SK-N-SH treated with all-trans-retinoic acid at 6 μM for 48 hours (cell line): ENCODE measurements around the gene MAP7.

ENCODE experiments used
- ATAC-seq: fragments of 200-7000 bp; cut with Tn5 transposase; 3 replicates; pipeline ENCODE4 v1.9.1; 2020; ENCODE audit warnings: mild to moderate bottlenecking, moderate library complexity
- ARNTL ChIP-seq: fragments of 450-650 bp; formaldehyde crosslinking; IDR thresholded peaks from 2 replicates; pipeline ENCODE4 v1.5.0; 2020; ENCODE audit warnings: low read depth, mild to moderate bottlenecking, moderate library complexity, borderline replicate concordance
- BACH2 ChIP-seq: fragments of 250-450 bp; sonication (Bioruptor Pico); IDR thresholded peaks from 2 replicates; pipeline ENCODE4 v1.9.0; 2021; ENCODE audit warnings: mild to moderate bottlenecking, borderline replicate concordance
- CSDC2 ChIP-seq: fragments of 250-450 bp; sonication (Bioruptor Pico); IDR thresholded peaks from 2 replicates; pipeline ENCODE4 v1.5.0; 2020; ENCODE audit warnings: mild to moderate bottlenecking, moderate library complexity
- ESRRG ChIP-seq: fragments of 250-450 bp; sonication (Bioruptor Pico); IDR thresholded peaks from 2 replicates; pipeline ENCODE4 v1.6.1; 2021; ENCODE audit warnings: mild to moderate bottlenecking
- GLIS3 ChIP-seq: fragments of 250-450 bp; sonication (Bioruptor Pico); IDR thresholded peaks from 2 replicates; pipeline ENCODE4 v1.5.0; 2020; ENCODE audit warnings: mild to moderate bottlenecking, moderate library complexity
- ISL1 ChIP-seq: fragments of 250-450 bp; sonication (Bioruptor Pico); IDR thresholded peaks from 2 replicates; pipeline ENCODE4 v2.1.2; 2022; ENCODE audit warnings: mild to moderate bottlenecking, moderate library complexity
- OSR1 ChIP-seq: fragments of 250-450 bp; sonication (Bioruptor Pico); IDR thresholded peaks from 2 replicates; pipeline ENCODE4 v1.8.0; 2022; ENCODE audit warnings: moderate library complexity, mild to moderate bottlenecking, inconsistent platforms
- PPARA ChIP-seq: fragments of 250-450 bp; sonication (Bioruptor Pico); IDR thresholded peaks from 2 replicates; pipeline ENCODE4 v1.5.0; 2020; ENCODE audit warnings: mild to moderate bottlenecking, borderline replicate concordance
- RARB ChIP-seq: fragments of 250-450 bp; sonication (Bioruptor Pico); IDR thresholded peaks from 2 replicates; pipeline ENCODE4 v1.8.0; 2021; ENCODE audit warnings: mild to moderate bottlenecking, moderate library complexity
- SNAI2 ChIP-seq: fragments of 250-450 bp; sonication (Bioruptor Pico); IDR thresholded peaks from 2 replicates; pipeline ENCODE4 v1.5.0; 2020; ENCODE audit warnings: mild to moderate bottlenecking, moderate library complexity
- TCF4 ChIP-seq: fragments of 250-450 bp; sonication (Bioruptor Pico); IDR thresholded peaks from 2 replicates; pipeline ENCODE4 v1.8.0; 2021; ENCODE audit warnings: mild to moderate bottlenecking, moderate library complexity, borderline replicate concordance
- TOX ChIP-seq: fragments of 250-450 bp; sonication (Bioruptor Pico); IDR thresholded peaks from 2 replicates; pipeline ENCODE4 v1.8.0; 2021; ENCODE audit warnings: mild to moderate bottlenecking, moderate library complexity, borderline replicate concordance
- ZC3H10 ChIP-seq: fragments of 250-450 bp; sonication (Bioruptor Pico); IDR thresholded peaks from 2 replicates; pipeline ENCODE4 v1.5.1; 2021; ENCODE audit warnings: mild to moderate bottlenecking, moderate library complexity
- ZFP3 ChIP-seq: fragments of 250-450 bp; sonication (Bioruptor Pico); IDR thresholded peaks from 2 replicates; pipeline ENCODE4 v1.5.0; 2020; ENCODE audit warnings: mild to moderate bottlenecking, moderate library complexity
- ZFP30 ChIP-seq: fragments of 450-650 bp; formaldehyde crosslinking; IDR thresholded peaks from 2 replicates; pipeline ENCODE4 v1.5.0; 2022; ENCODE audit warnings: mild to moderate bottlenecking, moderate library complexity
- ZNF565 ChIP-seq: fragments of 450-650 bp; formaldehyde crosslinking; conservative IDR thresholded peaks from 2 replicates; pipeline ENCODE4 v1.5.0; 2020; ENCODE audit warnings: low read depth, mild to moderate bottlenecking, moderate library complexity
- ZNF70 ChIP-seq: fragments of 450-650 bp; formaldehyde crosslinking; IDR thresholded peaks from 2 replicates; pipeline ENCODE4 v1.5.0; 2020; ENCODE audit warnings: mild to moderate bottlenecking, moderate library complexity
- ZNF8 ChIP-seq: fragments of 450-650 bp; formaldehyde crosslinking; IDR thresholded peaks from 2 replicates; pipeline ENCODE4 v1.5.0; 2020; ENCODE audit warnings: mild to moderate bottlenecking, moderate library complexity
- TF ChIP-seq, protein P1 (sequence below): fragments of 250-450 bp; sonication (Bioruptor Pico); IDR thresholded peaks from 2 replicates; pipeline ENCODE4 v1.8.0; 2021; ENCODE audit warnings: low read depth, mild to moderate bottlenecking, moderate library complexity, borderline replicate concordance
- TF ChIP-seq, protein P2 (sequence below): fragments of 250-450 bp; sonication (Bioruptor Pico); IDR thresholded peaks from 2 replicates; pipeline ENCODE4 v1.5.1; 2021; ENCODE audit warnings: mild to moderate bottlenecking, moderate library complexity
- TF ChIP-seq, protein P3 (sequence below): fragments of 250-450 bp; sonication (Bioruptor Pico); IDR thresholded peaks from 2 replicates; pipeline ENCODE4 v1.5.0; 2020; ENCODE audit warnings: mild to moderate bottlenecking, moderate library complexity
- TF ChIP-seq, protein P4 (sequence below): fragments of 250-450 bp; sonication (Bioruptor Pico); IDR thresholded peaks from 2 replicates; pipeline ENCODE4 v1.5.1; 2020; ENCODE audit warnings: low read depth, mild to moderate bottlenecking, moderate library complexity
- TF ChIP-seq, protein P5 (sequence below): fragments of 250-450 bp; sonication (Bioruptor Pico); IDR thresholded peaks from 2 replicates; pipeline ENCODE4 v1.8.0; 2020; ENCODE audit warnings: mild to moderate bottlenecking, moderate library complexity, borderline replicate concordance

Gene MAP7

DNA sequence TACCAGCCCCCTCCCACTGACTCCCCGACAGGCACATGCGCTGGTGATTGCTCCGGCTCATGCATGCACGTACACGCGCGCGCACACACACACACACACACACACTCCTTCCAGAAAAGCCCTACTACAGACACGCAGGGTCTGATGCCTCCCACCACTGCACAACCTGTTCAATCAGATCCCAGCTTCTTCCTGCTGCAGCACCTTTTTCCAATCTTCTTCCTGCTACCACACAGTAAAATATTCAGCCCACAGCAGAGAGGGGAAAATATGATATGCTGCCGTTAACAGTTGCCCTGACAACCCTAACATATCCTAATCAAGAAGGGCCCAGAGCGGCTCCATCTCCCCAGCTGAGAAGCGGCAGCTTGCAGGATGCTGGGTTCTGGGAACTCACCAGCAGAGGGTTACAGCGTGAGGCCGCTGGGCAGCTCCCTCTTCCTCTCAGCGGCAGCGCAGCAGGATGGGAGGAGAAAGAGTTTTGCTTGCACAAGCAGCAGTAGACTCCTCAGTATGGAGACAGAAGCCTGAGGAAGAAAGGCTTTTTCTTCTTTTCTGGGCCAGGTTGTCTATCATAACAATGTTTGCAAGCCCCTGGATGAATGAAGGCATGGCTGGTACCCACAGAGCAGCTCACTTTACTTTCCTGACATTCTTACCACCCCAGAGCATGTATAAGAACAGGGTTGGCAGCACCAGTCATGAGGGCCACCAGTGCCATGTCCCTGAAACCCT is 23.9 kb downstream of the MAP7 start:
- TF ChIP-seq SNAI2 (CRISPR knock-in tag) (no peak), ZC3H10 (CRISPR knock-in tag) (no peak), GLIS3 (CRISPR knock-in tag) (no peak), ZFP30 (CRISPR knock-in tag) (no peak), ZFP3 (no peak), OSR1 (CRISPR knock-in tag) (no peak), ZNF8 (CRISPR knock-in tag) (no peak), TCF4 (CRISPR knock-in tag) (no peak), PPARA (CRISPR knock-in tag) (no peak)
- TF ChIP-seq, protein P1, sequence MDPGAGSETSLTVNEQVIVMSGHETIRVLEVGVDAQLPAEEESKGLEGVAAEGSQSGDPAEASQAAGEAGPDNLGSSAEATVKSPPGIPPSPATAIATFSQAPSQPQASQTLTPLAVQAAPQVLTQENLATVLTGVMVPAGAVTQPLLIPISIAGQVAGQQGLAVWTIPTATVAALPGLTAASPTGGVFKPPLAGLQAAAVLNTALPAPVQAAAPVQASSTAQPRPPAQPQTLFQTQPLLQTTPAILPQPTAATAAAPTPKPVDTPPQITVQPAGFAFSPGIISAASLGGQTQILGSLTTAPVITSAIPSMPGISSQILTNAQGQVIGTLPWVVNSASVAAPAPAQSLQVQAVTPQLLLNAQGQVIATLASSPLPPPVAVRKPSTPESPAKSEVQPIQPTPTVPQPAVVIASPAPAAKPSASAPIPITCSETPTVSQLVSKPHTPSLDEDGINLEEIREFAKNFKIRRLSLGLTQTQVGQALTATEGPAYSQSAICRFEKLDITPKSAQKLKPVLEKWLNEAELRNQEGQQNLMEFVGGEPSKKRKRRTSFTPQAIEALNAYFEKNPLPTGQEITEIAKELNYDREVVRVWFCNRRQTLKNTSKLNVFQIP: no peak
- TF ChIP-seq, protein P2, sequence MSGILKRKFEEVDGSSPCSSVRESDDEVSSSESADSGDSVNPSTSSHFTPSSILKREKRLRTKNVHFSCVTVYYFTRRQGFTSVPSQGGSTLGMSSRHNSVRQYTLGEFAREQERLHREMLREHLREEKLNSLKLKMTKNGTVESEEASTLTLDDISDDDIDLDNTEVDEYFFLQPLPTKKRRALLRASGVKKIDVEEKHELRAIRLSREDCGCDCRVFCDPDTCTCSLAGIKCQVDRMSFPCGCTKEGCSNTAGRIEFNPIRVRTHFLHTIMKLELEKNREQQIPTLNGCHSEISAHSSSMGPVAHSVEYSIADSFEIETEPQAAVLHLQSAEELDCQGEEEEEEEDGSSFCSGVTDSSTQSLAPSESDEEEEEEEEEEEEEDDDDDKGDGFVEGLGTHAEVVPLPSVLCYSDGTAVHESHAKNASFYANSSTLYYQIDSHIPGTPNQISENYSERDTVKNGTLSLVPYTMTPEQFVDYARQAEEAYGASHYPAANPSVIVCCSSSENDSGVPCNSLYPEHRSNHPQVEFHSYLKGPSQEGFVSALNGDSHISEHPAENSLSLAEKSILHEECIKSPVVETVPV (CRISPR knock-in tag): no peak
- TF ChIP-seq, protein P3, sequence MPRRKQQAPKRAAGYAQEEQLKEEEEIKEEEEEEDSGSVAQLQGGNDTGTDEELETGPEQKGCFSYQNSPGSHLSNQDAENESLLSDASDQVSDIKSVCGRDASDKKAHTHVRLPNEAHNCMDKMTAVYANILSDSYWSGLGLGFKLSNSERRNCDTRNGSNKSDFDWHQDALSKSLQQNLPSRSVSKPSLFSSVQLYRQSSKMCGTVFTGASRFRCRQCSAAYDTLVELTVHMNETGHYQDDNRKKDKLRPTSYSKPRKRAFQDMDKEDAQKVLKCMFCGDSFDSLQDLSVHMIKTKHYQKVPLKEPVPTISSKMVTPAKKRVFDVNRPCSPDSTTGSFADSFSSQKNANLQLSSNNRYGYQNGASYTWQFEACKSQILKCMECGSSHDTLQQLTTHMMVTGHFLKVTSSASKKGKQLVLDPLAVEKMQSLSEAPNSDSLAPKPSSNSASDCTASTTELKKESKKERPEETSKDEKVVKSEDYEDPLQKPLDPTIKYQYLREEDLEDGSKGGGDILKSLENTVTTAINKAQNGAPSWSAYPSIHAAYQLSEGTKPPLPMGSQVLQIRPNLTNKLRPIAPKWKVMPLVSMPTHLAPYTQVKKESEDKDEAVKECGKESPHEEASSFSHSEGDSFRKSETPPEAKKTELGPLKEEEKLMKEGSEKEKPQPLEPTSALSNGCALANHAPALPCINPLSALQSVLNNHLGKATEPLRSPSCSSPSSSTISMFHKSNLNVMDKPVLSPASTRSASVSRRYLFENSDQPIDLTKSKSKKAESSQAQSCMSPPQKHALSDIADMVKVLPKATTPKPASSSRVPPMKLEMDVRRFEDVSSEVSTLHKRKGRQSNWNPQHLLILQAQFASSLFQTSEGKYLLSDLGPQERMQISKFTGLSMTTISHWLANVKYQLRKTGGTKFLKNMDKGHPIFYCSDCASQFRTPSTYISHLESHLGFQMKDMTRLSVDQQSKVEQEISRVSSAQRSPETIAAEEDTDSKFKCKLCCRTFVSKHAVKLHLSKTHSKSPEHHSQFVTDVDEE (CRISPR knock-in tag): no peak
- TF ChIP-seq, protein P4, sequence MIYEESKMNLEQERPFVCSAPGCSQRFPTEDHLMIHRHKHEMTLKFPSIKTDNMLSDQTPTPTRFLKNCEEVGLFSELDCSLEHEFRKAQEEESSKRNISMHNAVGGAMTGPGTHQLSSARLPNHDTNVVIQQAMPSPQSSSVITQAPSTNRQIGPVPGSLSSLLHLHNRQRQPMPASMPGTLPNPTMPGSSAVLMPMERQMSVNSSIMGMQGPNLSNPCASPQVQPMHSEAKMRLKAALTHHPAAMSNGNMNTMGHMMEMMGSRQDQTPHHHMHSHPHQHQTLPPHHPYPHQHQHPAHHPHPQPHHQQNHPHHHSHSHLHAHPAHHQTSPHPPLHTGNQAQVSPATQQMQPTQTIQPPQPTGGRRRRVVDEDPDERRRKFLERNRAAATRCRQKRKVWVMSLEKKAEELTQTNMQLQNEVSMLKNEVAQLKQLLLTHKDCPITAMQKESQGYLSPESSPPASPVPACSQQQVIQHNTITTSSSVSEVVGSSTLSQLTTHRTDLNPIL (CRISPR knock-in tag): no peak
- TF ChIP-seq, all 23 proteins: peak for 0
- ATAC-seq: peak; percentile 98

DNA sequence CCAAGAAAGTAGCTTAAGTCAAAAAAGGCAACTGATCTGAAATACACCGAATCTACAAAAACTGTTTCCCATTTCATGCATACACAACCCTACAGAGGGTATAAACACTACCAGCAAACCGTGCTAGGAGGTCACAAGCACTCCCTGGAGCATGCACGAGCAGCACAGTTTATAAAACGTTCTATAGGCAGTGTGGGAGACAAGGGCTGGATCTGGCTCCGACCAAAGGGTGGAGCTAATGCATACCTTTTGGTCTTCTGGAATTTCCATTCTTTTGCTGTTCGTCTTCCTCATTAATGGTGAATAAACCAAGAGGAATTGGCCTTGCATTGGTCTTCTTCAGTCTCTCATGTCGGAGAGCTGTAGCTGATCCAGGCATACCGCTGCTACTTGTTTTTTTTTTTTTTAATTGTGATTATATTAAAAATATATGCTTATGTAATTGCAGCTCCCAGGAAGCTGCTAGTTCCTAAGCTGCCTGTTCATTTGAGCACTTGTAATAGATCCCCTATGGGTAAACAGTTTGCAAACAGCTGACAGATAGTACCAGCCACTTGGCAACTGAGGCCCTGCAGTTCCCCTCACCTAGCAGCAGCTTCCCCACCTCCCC is 24.5 kb downstream of the MAP7 start:
- peak; percentile 72 for ATAC-seq
- TF ChIP-seq ZFP30 (CRISPR knock-in tag) (no peak), ZNF565 (CRISPR knock-in tag) (no peak), CSDC2 (CRISPR knock-in tag) (no peak), TOX (CRISPR knock-in tag) (no peak), SNAI2 (CRISPR knock-in tag) (no peak), ZNF8 (CRISPR knock-in tag) (no peak), ARNTL (no peak), RARB (CRISPR knock-in tag) (no peak), GLIS3 (CRISPR knock-in tag) (no peak), ISL1 (CRISPR knock-in tag) (no peak), PPARA (CRISPR knock-in tag) (no peak), BACH2 (CRISPR knock-in tag) (no peak), ZNF70 (CRISPR knock-in tag) (no peak), TCF4 (CRISPR knock-in tag) (no peak), ZFP3 (no peak), ESRRG (no peak)
- TF ChIP-seq, protein P1: no peak
- TF ChIP-seq, protein P3 (CRISPR knock-in tag): no peak
- TF ChIP-seq, protein P5, sequence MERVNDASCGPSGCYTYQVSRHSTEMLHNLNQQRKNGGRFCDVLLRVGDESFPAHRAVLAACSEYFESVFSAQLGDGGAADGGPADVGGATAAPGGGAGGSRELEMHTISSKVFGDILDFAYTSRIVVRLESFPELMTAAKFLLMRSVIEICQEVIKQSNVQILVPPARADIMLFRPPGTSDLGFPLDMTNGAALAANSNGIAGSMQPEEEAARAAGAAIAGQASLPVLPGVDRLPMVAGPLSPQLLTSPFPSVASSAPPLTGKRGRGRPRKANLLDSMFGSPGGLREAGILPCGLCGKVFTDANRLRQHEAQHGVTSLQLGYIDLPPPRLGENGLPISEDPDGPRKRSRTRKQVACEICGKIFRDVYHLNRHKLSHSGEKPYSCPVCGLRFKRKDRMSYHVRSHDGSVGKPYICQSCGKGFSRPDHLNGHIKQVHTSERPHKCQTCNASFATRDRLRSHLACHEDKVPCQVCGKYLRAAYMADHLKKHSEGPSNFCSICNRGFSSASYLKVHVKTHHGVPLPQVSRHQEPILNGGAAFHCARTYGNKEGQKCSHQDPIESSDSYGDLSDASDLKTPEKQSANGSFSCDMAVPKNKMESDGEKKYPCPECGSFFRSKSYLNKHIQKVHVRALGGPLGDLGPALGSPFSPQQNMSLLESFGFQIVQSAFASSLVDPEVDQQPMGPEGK (CRISPR knock-in tag): no peak
